Measurements from ENCODE around the gene PLCD4. TPM values are rescaled to one million over a fixed set of nuclear protein-coding genes. Genes with fewer than 3 reads are reported as not detected.
A peak's percentile ranks its signal among the peaks of the same experiment; 100 is the strongest.

PLCD4 gene
- total RNA-seq, 6 experiments from 2014 or later: 0.31 to 0.95 (median 0.56) TPM

GRCh38 chr2:218566296-218566695, 41.4 kb upstream of the PLCD4 start:
- intact Hi-C loops (cut with DNase I): no loop called here
- peaks cover 0 to 22% (median 7%) of the 10 kb centered on the region in 4 donors for H3K4me1 ChIP-seq
- 91% methylated on average over 1 of the region's 1 CpG for WGBS (ENCODE audit: insufficient coverage, low coverage, low lambda C conversion rate, missing lambda C conversion rate)
- TF ChIP-seq POLR2A (IDR thresholded peaks at IDR 0.05) (no peak), CTCF (IDR thresholded peaks at IDR 0.05) (no peak)
- no peaks in the 10 kb centered on the region for H3K36me3 ChIP-seq
- H3K4me3 ChIP-seq: no peak overlapping the region
- DNase-seq (no peak), ATAC-seq (no peak)
- no peak overlapping the region for H3K27ac ChIP-seq
- H3K9me3 ChIP-seq: no peaks in the 10 kb centered on the region
- no peaks in the 10 kb centered on the region for H3K27me3 ChIP-seq

- H3K27me3 ChIP-seq: no peaks in the 10 kb centered on the region
- DNase-seq (no peak), ATAC-seq (peak; percentile 46 to 68 (median 56))
- H3K36me3 ChIP-seq: no peaks in the 10 kb centered on the region
- H3K9me3 ChIP-seq: no peaks in the 10 kb centered on the region
- intact Hi-C loops (cut with DNase I): no loop called here
- WGBS (ENCODE audit: insufficient coverage, low coverage, low lambda C conversion rate, missing lambda C conversion rate): 0% methylated on average over 13 of the region's 19 CpGs
- peaks cover 0 to 22% (median 7%) of the 10 kb centered on the region in 4 donors for H3K4me1 ChIP-seq
- peak overlapping the region; percentile 82 to 92 (median 88) for H3K27ac ChIP-seq
- no peak for TF ChIP-seq POLR2A (IDR thresholded peaks at IDR 0.05)
- TF ChIP-seq CTCF (IDR thresholded peaks at IDR 0.05): no peak
- H3K4me3 ChIP-seq: peak overlapping the region; percentile 72 to 90 (median 88)
Observed at GRCh38 chr2:218567797-218568189, 39.9 kb upstream of the PLCD4 start.

GRCh38 chr2:218568190-218569037, 39.3 kb upstream of the PLCD4 start, which contains the start of the genes CNOT9 and USP37:
Gene CNOT9, plus strand, starts transcription at chr2:218568839. Its CDS starts 116 bp downstream, at chr2:218568955.
Gene USP37, minus strand, starts transcription at chr2:218568351. Its CDS starts 9,698 bp downstream, at chr2:218558653.
- TF ChIP-seq CTCF (IDR thresholded peaks at IDR 0.05) (no peak), POLR2A (IDR thresholded peaks at IDR 0.05) (peak; percentile 75)
- Histone ChIP-seq H3K27ac (peak within 1 kb of the TSS; percentile 84 to 92 (median 88)), H3K27me3 (no peaks in the 10 kb centered on the region), H3K4me1 (peaks cover 0 to 22% (median 7%) of the 10 kb centered on the region in 4 donors), H3K4me3 (peak within 1 kb of the TSS; percentile 72 to 90 (median 88)), H3K9me3 (no peaks in the 10 kb centered on the region), H3K36me3 (no peaks in the 10 kb centered on the region)
- peak; percentile 100 for DNase-seq
- 1% methylated on average over 19 of the region's 77 CpGs for WGBS (ENCODE audit: insufficient coverage, low coverage, low lambda C conversion rate, missing lambda C conversion rate)
- intact Hi-C loops (cut with DNase I): no loop called here
- ATAC-seq: peak; percentile 94 to 99 (median 96)

- Histone ChIP-seq H3K27me3 (no peaks in the 10 kb centered on the region), H3K27ac (peak overlapping the region; percentile 84 to 92 (median 86)), H3K36me3 (peaks cover 0 to under 1% (median 0%) of the 10 kb centered on the region in 4 donors), H3K4me3 (peak overlapping the region; percentile 72 to 90 (median 88)), H3K4me1 (peaks cover 0 to 22% (median 7%) of the 10 kb centered on the region in 4 donors), H3K9me3 (no peaks in the 10 kb centered on the region)
- intact Hi-C loops (cut with DNase I): no loop called here
- ATAC-seq (peak; percentile 36 to 51 (median 46)), DNase-seq (peak; percentile 55 to 61 (median 61))
- TF ChIP-seq POLR2A (IDR thresholded peaks at IDR 0.05) (peak; percentile 30), CTCF (IDR thresholded peaks at IDR 0.05) (no peak)
- WGBS (ENCODE audit: insufficient coverage, low coverage, low lambda C conversion rate, missing lambda C conversion rate): 3% methylated on average over 18 of the region's 31 CpGs
Observed at GRCh38 chr2:218569038-218569431, 38.7 kb upstream of the PLCD4 start.

Measured in right lobe of liver (tissue), 6 donors.